GM20000 (cell line): ENCODE data around the gene COL4A6.
"Not testable (repeated sequence)": the region's sequence is repeated elsewhere in the genome, so short reads cannot be mapped to it uniquely, and the experiment has no call there.

Experiments
- DNase-seq: peaks from one replicate; pipeline ENCODE4 v3.0.0; 2012; ENCODE audit warnings: low spot score
- TF ChIP-seq, protein P1 (sequence below): IDR thresholded peaks from 2 replicates; pipeline ENCODE4 v1.5.1; 2012; ENCODE audit warnings: mild to moderate bottlenecking, control low read depth; ENCODE audit errors: extremely low read depth, missing control alignments

The COL4A6 gene

DNA sequence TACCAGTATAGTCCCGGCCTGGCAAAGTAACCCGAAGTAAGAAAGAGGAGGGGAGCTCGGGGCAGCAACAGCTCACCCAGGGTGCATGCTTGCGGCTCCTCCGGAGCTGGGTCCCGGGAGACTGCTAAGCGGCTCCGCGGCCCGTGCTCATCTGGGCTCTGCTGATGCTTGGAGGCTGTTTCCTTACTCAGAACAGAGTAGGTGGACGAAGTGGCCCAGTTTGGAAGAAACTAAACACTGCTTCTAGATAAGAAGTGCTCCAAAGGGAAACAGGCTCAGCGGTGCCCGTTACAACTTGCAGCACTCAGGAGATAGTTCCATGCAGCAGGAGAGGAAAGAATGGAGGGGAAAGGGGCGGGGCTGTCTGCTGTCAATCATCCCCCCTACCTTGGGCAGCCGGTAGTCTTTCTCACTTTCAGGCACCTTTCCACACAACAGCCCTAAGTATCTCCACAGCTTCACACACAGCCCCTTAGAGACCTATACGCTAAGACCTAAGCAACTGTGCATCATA lies at the start of gene COL4A6:
Gene COL4A6, minus strand, starts transcription at position 313 of the 514 bp plus-strand sequence. Its CDS starts 226 bp downstream, at position 87.
- DNase-seq: no peak
- TF ChIP-seq, protein P1, sequence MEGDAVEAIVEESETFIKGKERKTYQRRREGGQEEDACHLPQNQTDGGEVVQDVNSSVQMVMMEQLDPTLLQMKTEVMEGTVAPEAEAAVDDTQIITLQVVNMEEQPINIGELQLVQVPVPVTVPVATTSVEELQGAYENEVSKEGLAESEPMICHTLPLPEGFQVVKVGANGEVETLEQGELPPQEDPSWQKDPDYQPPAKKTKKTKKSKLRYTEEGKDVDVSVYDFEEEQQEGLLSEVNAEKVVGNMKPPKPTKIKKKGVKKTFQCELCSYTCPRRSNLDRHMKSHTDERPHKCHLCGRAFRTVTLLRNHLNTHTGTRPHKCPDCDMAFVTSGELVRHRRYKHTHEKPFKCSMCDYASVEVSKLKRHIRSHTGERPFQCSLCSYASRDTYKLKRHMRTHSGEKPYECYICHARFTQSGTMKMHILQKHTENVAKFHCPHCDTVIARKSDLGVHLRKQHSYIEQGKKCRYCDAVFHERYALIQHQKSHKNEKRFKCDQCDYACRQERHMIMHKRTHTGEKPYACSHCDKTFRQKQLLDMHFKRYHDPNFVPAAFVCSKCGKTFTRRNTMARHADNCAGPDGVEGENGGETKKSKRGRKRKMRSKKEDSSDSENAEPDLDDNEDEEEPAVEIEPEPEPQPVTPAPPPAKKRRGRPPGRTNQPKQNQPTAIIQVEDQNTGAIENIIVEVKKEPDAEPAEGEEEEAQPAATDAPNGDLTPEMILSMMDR: no peak

DNA sequence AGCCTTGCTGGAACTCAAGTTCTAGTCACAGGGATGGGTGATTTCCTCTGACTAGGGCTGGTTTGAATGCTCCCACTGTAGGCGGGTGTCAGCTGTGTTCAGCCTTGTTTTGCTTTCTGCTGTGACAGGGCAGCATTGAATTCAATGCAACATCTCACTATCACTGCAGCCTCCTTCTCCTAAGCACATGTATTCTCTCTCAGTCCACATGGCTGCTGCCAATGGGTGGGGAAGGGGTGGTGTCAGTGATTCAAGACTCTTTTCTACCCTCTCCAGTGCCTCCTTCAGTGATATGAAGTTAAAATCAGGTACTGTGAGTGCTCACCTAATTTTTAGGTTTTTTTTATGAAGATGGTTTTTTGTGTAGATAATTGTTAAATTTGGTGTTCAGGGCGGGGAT lies 47.7 kb upstream of the COL4A6 start:
- TF ChIP-seq, protein P1: no peak
- DNase-seq: no peak

DNA sequence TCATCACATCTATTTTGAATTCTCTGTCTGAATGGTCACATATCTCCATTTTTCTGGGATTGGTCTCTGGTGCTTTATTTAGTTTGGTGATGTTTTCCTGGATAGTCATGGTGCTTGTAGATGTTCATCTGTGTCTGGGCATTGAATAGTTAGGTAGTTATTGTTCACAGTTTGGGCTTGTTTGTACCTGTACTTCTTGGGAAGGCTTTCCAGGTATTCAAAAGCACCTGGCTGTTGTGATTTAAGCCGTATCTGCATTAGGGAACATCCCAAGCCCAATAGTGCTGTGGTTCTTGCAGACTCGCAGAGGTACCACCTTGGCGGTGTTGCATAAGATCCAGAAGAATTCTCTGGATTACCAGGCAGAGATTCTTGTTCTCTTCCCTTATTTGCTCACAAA lies 46.0 kb upstream of the COL4A6 start:
- DNase-seq: no peak

GRCh38 chrX:108481528-108481927 lies 43.3 kb upstream of the COL4A6 start:
- not testable (repeated sequence) for DNase-seq

More for the DNA sequence above, 46.0 kb upstream of the COL4A6 start:
- TF ChIP-seq, protein P1: no peak

- TF ChIP-seq, protein P1: no peak
- no peak for DNase-seq
These were observed 35.8 kb upstream of the COL4A6 start for GRCh38 chrX:108473979-108474378.

DNA sequence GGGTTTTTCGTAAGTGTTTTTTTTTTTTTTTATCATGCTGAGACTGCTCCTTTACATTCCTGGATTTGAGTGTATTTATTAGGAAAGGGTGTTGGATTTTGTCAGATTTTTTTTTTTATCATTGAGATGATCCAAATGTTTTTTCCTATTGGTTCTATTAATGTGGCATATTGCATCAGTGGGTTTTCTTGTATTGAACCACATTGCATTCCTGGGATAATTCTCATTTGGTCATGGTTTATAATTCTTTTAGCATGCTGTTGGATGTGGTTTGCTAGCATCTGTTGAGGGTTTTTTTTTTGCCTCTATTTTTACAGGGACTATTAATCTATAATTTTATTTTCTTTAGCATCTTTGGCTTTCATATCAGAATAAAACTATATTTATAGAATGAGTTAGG lies 30.3 kb upstream of the COL4A6 start:
- DNase-seq: no peak
- TF ChIP-seq, protein P1: no peak

DNA sequence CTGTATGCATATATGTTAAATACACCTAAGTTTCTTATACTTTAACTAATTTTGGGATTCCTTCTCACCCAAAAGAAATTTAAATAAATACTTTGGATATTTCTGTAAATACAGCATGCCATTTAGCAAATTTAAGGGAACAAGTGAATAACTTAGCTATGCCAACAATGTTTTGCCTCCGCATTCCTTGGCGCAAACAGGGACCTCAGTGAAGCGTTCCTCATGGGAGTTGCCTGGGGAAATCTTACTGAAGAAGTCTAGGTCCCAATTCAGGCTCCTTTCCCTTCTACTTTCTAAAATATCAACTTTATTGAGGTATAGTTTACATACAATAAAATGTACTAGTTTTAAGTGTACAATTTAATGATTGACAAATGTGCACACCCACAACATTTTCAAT lies 26.4 kb upstream of the COL4A6 start:
- TF ChIP-seq, protein P1: no peak
- no peak for DNase-seq

DNA sequence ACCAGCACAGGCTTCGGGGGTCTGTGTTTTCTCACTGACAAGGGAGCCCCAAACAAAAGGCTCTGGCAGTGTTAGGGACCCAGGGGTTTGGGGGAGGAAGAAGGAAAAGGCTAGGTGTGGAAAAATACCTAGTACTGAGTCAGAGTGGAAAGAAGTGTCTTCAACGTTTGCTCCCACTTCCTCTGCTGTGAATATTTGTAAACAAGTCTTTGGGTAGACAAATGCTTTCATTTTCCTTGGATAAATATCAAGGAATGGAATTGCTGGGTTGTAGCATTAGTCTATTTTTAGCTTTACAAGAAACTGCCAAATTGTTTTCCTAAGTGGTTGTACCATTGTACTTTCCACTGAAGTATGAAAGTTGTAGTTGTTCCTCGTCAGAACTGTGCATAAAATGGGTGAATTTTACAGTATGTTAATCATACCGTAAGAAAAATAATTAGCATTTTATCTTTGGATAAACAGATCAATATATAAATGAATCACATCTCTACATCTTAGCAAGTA lies 18.8 kb upstream of the COL4A6 start:
- no peak for DNase-seq
- TF ChIP-seq, protein P1: no peak
